ENCODE measurements around the gene LYG1. TPM values are rescaled to one million over a fixed set of nuclear protein-coding genes. Genes with fewer than 3 reads are reported as not detected.

The LYG1 gene
- total and polyA plus RNA-seq, 2 of the 4 experiments (the other 2 are of a cell fraction) = 1.2 TPM; not detected in 1

DNA sequence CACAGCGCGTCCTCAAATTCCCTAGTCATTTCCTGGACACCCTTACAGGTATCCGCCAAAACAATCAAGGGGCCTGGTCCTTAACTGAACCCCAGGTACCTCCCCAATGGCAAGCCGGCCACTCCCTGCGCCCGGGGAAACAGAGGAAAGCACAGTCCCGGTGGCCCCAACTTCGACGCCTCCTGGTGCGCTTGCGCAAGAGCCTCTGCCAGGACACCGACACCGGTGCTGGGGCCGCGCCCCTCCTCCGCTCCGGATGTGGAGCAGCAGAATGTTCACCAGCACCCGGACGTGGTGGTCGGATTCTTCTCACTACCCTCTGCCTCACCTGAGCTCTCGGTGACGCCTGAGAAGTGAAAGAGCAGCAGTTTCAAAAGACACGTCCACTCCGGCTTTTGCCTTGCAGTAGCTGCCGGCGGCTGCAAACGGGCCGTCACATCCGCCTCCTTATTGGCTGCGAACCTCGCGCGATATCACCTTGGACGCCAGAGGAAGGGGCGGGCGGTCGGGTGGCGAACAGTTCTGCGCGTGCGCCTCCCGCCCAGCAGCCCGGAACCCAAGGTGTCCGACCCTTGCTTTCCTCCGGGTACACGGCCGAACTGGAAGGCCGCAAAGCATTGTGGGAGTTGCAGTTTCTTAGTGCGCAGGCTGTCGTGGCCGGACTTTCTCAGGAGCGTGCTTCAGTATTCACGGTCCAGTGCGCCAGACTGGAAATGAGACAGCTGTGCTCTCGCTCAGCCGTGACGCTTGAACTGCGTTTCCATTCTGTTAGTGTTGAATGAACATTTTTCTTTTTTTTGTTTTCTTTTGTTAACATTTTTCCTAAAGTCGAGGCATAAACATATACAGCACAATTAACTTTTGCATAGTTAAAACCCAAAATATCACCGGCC, 35.2 kb upstream of the LYG1 start, which contains the start of gene TXNDC9:
TSS of gene TXNDC9 (minus strand) at position 423 of the 893 bp plus-strand sequence. CDS start 3,123 bp downstream, outside the sequence.
- Histone ChIP-seq H3K4ac (ENCODE audit: low read depth, low read length) (peak within 1 kb of the TSS; percentile 97), H3K4me2 (ENCODE audit: low read depth, low read length) (peak within 1 kb of the TSS; percentile 94), H4K91ac (ENCODE audit: insufficient read depth, low read depth, low read length) (peak within 1 kb of the TSS; percentile 94), H2BK5ac (ENCODE audit: low read depth, low read length, poor library complexity, severe bottlenecking) (peak within 1 kb of the TSS; percentile 68), H2AFZ (replicated peaks; ENCODE audit: low read length, poor library complexity) (peak within 1 kb of the TSS; percentile 98), H3K9ac (ENCODE audit: low read depth, low read length) (peak within 1 kb of the TSS; percentile 85), H3K18ac (ENCODE audit: low read depth, low read length) (peak within 1 kb of the TSS; percentile 53), H2AK5ac (ENCODE audit: low read depth, low read length) (peak within 1 kb of the TSS; percentile 80), H3K4me1 (ENCODE audit: control insufficient read depth, insufficient read depth, low read length) (no peaks in the 10 kb centered on the region), H3K23ac (ENCODE audit: low read depth, low read length) (peak within 1 kb of the TSS; percentile 98), H2BK15ac (ENCODE audit: low read depth, low read length) (peak within 1 kb of the TSS; percentile 77; the same call in 2 of the 3 replicates), H3K14ac (replicated peaks; ENCODE audit: low read depth, low read length) (peak within 1 kb of the TSS; percentile 99), H2BK20ac (ENCODE audit: low read depth, low read length) (peak within 1 kb of the TSS; percentile 60; the same call in 1 of the 2 replicates), H3K27ac (ENCODE audit: insufficient read depth, low read length) (peak within 1 kb of the TSS; percentile 82), H2AK9ac (replicated peaks; ENCODE audit: low read depth, low read length, poor library complexity) (peak within 1 kb of the TSS; percentile 50), H2BK120ac (ENCODE audit: low read depth, low read length) (peak within 1 kb of the TSS; percentile 93), H3K4me3 (ENCODE audit: insufficient read depth, low read depth, low read length) (peak within 1 kb of the TSS; percentile 69), H3K9me1 (ENCODE audit: insufficient read depth, low read length) (no peaks in the 10 kb centered on the region), H3K9me3 (ENCODE audit: control insufficient read depth, insufficient read depth, low read length) (no peaks in the 10 kb centered on the region), H4K5ac (ENCODE audit: low read depth, low read length) (peak within 1 kb of the TSS; percentile 63), H4K8ac (ENCODE audit: low read depth in 2 of 2, low read length in 2 of 2) (peak within 1 kb of the TSS; percentile 78 to 98), H3K79me1 (ENCODE audit: low read depth in 1 of 2, low read length in 2 of 2) (peaks cover 0 to 41% of the 10 kb centered on the region in 2 experiments; a peak in 3 of 4 replicates), H3K56ac (ENCODE audit: extremely low read depth, insufficient read depth, low read length) (peak within 1 kb of the TSS; percentile 97), H4K20me1 (ENCODE audit: insufficient read depth, low read length) (peaks cover 18% of the 10 kb centered on the region; the same call in 1 of the 2 replicates), H3K27me3 (ENCODE audit: control insufficient read depth, insufficient read depth, low read length) (no peaks in the 10 kb centered on the region), H3K36me3 (ENCODE audit: control insufficient read depth, insufficient read depth, low read length) (peaks cover 8% of the 10 kb centered on the region)
- ChIA-PET CTCF (interaction anchor here (0.9 to 1.3 kb wide), 6 partner anchors 10 to 156 kb away, joined by 3 to 4 read pairs (median 3); partner anchors contain the start of gene REV1), POLR2A (ENCODE audit: unreplicated experiment) (interaction anchor here (0.7 kb wide), 1 partner anchor 47 kb away, joined by 3 read pairs; no protein-coding TSS in a partner anchor)
- intact Hi-C loops (cut with micrococcal nuclease) (loop anchor here (1.0 kb wide), 1 partner anchor 155 kb away; the partner anchor contains the start of genes MITD1 and MRPL30), in situ Hi-C loops (cut with MboI; ENCODE audit: low sequenced_read_pairs) (loop anchor here (10.0 kb wide), 1 partner anchor 151 kb away; the partner anchor contains the start of genes MITD1 and MRPL30), dilution Hi-C loops (cut with HindIII; ENCODE audit: low sequenced_read_pairs, unreplicated experiment) (no loop called here)
- ATAC-seq (ENCODE audit: low read depth) = peak; percentile 87
- WGBS, 2 experiments (ENCODE audit: extremely low coverage in 2 of 2, insufficient read length in 1 of 2) = 1% methylated on average over 22 of the region's 60 CpGs; no CpG with 5 or more reads in 1 of the 2 experiments
- BruUV-seq (replicated peaks) = no TSS peak
- peak; percentile 100 for DNase-seq
- TF ChIP-seq, protein P1, sequence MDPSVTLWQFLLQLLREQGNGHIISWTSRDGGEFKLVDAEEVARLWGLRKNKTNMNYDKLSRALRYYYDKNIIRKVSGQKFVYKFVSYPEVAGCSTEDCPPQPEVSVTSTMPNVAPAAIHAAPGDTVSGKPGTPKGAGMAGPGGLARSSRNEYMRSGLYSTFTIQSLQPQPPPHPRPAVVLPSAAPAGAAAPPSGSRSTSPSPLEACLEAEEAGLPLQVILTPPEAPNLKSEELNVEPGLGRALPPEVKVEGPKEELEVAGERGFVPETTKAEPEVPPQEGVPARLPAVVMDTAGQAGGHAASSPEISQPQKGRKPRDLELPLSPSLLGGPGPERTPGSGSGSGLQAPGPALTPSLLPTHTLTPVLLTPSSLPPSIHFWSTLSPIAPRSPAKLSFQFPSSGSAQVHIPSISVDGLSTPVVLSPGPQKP (IDR thresholded peaks at IDR 0.05; ENCODE audit: borderline replicate concordance, low read depth, low read length) = no peak
- peak; percentile 47; the same call in 1 of the 2 replicates for TF ChIP-seq BHLHE40 (IDR thresholded peaks at IDR 0.05; ENCODE audit: low read depth, low read length)
- TF ChIP-seq MXI1 (IDR thresholded peaks at IDR 0.05; ENCODE audit: borderline replicate concordance, low read depth, low read length) = peak; percentile 92
- no peak for TF ChIP-seq CHD1 (IDR thresholded peaks at IDR 0.05; ENCODE audit: low read depth, low read length)
- TF ChIP-seq, protein P2, sequence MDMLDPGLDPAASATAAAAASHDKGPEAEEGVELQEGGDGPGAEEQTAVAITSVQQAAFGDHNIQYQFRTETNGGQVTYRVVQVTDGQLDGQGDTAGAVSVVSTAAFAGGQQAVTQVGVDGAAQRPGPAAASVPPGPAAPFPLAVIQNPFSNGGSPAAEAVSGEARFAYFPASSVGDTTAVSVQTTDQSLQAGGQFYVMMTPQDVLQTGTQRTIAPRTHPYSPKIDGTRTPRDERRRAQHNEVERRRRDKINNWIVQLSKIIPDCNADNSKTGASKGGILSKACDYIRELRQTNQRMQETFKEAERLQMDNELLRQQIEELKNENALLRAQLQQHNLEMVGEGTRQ (IDR thresholded peaks at IDR 0.05; ENCODE audit: low read depth, low read length) = peak; percentile 4; the same call in 1 of the 2 replicates
- no peak for TF ChIP-seq SMC3 (IDR thresholded peaks at IDR 0.05; ENCODE audit: low read depth, low read length)
- no peak for TF ChIP-seq MAFK (IDR thresholded peaks at IDR 0.05; ENCODE audit: low read depth, low read length)
- no peak for TF ChIP-seq NFE2L2 (IDR thresholded peaks at IDR 0.05; ENCODE audit: low read depth, low read length)
- TF ChIP-seq RCOR1 (IDR thresholded peaks at IDR 0.05; ENCODE audit: insufficient replicate concordance, low read length) = no peak
- TF ChIP-seq FOS (IDR thresholded peaks at IDR 0.05; ENCODE audit: low read depth, low read length) = 0 out of 2 replicates have a peak, but pooled peaks have one; percentile 3
- TF ChIP-seq CEBPB (IDR thresholded peaks at IDR 0.05; ENCODE audit: low read depth, low read length) = peak; percentile 98
- no peak for TF ChIP-seq RFX5 (IDR thresholded peaks at IDR 0.05; ENCODE audit: low read depth, low read length)
- TF ChIP-seq POLR2A (IDR thresholded peaks at IDR 0.05; ENCODE audit: low read depth, low read length) = peak; percentile 88
- 0 out of 2 replicates have a peak, but pooled peaks have one; percentile 4 for TF ChIP-seq RAD21 (IDR thresholded peaks at IDR 0.05; ENCODE audit: low read length)
- TF ChIP-seq MAZ (IDR thresholded peaks at IDR 0.05; ENCODE audit: borderline replicate concordance, low read depth, low read length) = peak; percentile 32; the same call in 1 of the 2 replicates

Data from IMR-90 (cell line).